Tibial nerve (tissue), 4 donors: ENCODE data around the gene TDRD9.

Experiments
- EP300 ChIP-seq, 2 donors: sonication (generic); formaldehyde crosslinking; IDR thresholded peaks; one replicate each; pipeline ENCODE4 v1.6.1; 2017; ENCODE audit warnings: antibody characterized with exemption in 2 of 2, mild to moderate bottlenecking in 1 of 2
- POLR2A ChIP-seq, 2 donors: fragments of 450-650 bp; IDR thresholded peaks; one replicate each; pipeline ENCODE4 v1.6.1; 2017; ENCODE audit warnings: antibody characterized with exemption in 2 of 2, mild to moderate bottlenecking in 2 of 2, moderate library complexity in 2 of 2
- TF ChIP-seq, protein P1 (sequence below), 5 experiments: fragments of 200-600 bp in 3 of 5; fragments of 450-650 bp in 2 of 5; sonication (generic) in 3 of 5; IDR thresholded peaks; one replicate each; pipeline ENCODE4 v1.5.1; 2016 to 2019; ENCODE audit warnings: antibody characterized with exemption in 5 of 5, mild to moderate bottlenecking in 3 of 5, moderate library complexity in 2 of 5

DNA sequence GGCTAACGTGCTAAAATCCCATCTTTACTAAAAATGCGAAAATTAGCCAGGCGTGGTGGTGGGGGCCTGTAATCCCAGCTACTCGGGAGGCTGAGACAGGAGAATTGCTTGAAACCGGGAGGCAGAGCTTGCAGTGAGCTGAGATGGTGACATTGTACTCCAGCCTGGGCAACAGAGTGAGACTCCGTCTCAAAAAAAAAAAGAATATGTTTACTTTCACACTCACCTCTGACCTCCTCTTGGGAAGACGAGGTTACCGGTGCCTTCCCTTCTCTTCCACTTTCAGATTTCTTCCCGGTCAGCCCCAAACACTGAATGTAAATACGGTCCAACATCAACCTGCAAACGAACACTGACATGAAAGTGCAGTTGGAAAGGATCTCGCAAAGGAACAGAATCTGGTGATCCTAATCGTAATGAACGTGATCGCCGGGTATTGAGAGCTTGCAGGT lies 49.1 kb upstream of the TDRD9 start:
- TF ChIP-seq POLR2A (IDR thresholded peaks at IDR 0.05): no peak
- TF ChIP-seq, protein P1, sequence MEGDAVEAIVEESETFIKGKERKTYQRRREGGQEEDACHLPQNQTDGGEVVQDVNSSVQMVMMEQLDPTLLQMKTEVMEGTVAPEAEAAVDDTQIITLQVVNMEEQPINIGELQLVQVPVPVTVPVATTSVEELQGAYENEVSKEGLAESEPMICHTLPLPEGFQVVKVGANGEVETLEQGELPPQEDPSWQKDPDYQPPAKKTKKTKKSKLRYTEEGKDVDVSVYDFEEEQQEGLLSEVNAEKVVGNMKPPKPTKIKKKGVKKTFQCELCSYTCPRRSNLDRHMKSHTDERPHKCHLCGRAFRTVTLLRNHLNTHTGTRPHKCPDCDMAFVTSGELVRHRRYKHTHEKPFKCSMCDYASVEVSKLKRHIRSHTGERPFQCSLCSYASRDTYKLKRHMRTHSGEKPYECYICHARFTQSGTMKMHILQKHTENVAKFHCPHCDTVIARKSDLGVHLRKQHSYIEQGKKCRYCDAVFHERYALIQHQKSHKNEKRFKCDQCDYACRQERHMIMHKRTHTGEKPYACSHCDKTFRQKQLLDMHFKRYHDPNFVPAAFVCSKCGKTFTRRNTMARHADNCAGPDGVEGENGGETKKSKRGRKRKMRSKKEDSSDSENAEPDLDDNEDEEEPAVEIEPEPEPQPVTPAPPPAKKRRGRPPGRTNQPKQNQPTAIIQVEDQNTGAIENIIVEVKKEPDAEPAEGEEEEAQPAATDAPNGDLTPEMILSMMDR (IDR thresholded peaks at IDR 0.05): no peak
- TF ChIP-seq EP300 (IDR thresholded peaks at IDR 0.05): no peak
